Epithelial cell of prostate (primary cell): ENCODE results near the gene PDE3A.
"Not testable (repeated sequence)": the region's sequence is repeated elsewhere in the genome, so short reads cannot be mapped to it uniquely, and the experiment has no call there.

ENCODE experiments used
- DNase-seq: peaks from one replicate; pipeline ENCODE4 v3.0.0-alpha.2; 2011; ENCODE audit warnings: low read depth, low spot score
- H3K27ac ChIP-seq: fragments of 450-650 bp; 2 replicates; pipeline ENCODE4 v1.5.1; 2017; ENCODE audit warnings: mild to moderate bottlenecking

PDE3A gene

DNA sequence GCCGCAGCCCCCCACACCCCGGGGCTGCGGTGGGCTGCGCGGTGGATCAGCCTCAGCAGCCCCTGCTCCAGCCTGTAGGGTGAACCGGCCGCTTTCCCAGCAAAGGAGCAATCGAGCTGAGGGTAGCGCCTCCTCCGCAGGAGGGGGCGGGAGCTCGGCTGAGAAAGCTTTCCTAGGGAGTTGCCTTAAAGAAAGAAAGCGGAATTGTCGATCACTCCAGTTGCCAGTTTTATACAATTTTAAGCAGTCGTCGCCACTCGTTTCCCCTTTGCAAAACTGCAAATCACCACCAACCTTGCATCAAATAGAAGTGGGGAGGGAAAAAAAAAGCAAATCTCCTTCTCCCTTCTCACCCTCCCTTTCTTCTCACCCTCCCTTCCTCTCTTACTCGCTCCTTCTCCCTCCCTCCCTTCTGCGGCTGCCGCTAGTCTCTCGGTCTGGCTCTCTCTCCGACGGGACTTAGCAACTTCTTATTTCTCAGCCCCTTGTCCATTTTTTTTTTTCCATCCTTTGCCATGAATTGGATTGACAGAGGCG lies at the start of gene PDE3A:
Gene PDE3A, plus strand, starts transcription at position 424 of the 537 bp plus-strand sequence. CDS start 748 bp downstream, outside the sequence.
- no peak within 1 kb of the TSS for H3K27ac ChIP-seq
- DNase-seq = no peak

DNA sequence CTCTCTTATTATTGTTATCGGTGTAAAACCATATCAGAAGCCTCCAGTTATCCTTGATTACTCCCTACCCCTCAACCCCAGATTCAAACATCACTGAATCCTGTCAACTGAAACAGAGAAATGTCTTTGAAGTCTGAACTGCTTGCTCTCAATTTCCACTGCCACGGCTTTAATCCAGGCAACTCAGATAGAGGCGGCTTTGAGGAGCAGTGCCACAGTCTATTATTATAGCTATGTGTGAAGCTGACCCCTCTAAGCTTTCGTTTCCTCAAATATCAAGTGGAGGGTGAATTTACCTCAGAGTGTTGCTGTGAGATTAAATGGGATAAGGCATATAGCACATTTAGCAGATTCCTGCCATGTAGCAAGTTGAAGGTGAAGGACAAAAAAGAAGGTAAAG lies 49.0 kb upstream of the PDE3A start:
- DNase-seq = no peak
- H3K27ac ChIP-seq = no peak overlapping the region

DNA sequence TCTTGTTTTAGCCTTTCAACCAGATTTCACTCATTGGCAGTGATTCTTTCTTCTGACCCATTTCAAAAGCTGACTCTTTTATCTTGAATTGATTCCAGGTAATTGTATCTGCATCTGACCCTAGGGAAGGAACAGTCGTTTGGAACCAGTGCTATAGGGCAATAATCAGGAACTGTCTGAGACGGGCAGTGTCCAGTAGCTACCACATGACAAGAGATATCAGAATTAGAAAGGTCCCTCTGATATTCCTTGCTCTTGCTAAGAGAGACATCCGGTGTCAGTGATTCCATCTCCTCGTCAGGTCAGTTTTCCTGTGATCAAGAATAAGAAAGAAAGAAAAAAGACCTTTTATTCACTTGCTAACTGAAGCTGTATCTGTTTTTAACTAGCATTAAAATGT lies 47.8 kb upstream of the PDE3A start:
- no peak for DNase-seq
- no peak overlapping the region for H3K27ac ChIP-seq

DNA sequence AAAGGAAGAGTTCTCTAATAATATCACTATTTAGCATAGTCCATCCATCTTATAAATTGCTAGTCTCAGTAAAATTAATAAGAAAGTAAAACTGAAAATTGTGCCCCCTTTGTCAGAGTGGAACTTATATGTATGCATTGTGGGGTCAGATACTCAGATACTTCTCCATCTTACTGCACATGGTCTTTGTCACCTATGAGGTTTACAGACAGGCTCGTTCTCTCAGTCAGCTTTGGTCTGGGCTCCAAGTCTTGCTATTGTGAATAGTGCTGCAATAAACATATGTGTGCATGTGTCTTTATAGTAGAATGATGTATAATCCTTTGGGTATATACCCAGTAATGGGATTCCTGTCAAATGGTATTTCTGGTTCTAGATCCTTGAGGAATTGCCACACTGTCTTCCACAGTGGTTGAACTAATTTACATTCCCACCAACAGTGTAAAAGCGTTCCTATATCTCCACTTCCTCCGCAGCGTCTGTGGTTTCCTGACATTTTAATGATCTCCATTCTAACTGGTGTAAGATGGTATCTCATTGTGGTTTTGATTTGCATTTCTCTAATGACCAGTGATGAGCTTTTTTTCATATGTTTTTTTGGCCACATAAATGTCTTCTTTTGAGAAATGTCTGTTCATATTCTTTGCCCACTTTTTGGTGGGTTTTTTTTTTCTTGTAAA lies 37.4 kb upstream of the PDE3A start:
- not testable (repeated sequence) for H3K27ac ChIP-seq, DNase-seq

GRCh38 chr12:20339060-20339459 lies 29.3 kb upstream of the PDE3A start:
- no peak overlapping the region for H3K27ac ChIP-seq
- no peak for DNase-seq

DNA sequence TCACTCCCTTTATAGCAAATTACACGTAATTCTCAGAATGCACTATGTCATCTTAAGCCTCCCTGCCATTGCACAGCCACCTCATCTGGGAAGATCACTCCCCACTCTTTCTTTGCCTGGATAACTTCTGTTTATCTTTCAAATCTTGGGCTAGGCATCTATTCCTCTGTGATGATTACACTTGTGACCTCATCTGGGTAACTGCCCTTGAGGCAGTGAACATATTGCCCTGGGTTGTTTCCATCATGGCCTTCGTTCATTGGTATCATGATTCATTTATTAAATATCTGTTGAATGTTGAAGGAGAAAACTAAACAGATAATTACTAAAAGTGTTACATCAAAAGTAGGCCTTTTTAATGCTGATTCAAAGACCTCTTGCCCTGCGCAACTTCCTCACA lies 26.2 kb upstream of the PDE3A start:
- no peak for DNase-seq
- H3K27ac ChIP-seq = no peak overlapping the region

DNA sequence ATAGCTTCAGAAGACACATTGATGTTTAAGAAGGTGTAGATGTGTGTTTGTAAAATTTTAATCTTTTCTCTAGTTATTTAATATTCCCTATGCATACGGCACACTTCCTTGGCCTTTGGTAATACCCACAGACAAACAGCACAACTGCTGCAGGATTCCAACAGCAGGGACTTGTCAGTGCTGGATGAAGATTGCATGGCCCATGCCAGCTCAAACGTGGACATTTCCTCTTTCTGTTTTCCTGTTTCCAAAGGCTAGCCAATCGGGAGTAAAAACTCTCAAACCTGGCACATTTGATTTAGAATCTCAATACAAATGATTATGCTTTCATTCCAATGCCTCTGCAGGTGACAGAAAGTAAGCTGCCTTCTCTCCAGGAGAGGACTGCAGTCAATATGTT lies 22.5 kb upstream of the PDE3A start:
- no peak for DNase-seq
- H3K27ac ChIP-seq = no peak overlapping the region

DNA sequence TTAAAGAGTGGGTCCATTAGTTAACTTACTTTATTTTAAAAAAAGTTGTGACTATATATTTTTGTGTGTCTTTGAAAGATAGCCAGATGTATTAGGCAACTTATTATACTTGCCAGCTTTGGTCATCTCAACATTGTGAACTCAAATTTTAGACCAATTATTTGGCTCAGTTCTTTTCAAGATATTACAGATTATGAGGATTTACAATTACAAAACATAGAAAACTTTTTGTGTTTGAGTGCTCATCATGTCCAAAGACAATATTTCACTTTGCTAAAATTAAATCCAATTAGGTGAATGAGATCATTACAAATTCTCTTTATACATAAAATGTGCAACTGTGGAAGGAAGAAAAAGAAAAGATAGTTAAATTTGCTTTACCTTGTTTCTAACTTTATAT lies 18.3 kb upstream of the PDE3A start:
- no peak for DNase-seq
- no peak overlapping the region for H3K27ac ChIP-seq

DNA sequence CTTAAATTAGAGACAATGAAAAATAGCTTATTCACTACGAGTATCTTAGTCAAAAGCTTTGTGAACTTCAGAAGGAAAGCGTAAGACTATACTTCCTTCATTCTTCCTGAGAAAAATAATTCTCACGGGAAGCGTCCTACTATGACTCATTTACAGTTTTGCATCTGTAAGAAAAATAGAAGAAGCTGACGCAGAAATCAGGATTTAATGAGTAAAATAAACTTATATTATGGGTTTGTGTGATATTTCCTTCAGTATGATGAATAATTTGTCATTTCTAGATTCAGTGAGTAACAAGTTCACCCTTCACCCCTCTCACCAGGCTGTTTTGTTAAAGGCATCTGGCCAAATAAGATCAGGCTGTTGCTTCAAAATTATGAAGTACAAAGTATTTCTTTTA lies 17.8 kb upstream of the PDE3A start:
- no peak for DNase-seq
- H3K27ac ChIP-seq = no peak overlapping the region

- DNase-seq = no peak
- H3K27ac ChIP-seq = no peak overlapping the region
These were observed 16.9 kb upstream of the PDE3A start for GRCh38 chr12:20351406-20351805.

DNA sequence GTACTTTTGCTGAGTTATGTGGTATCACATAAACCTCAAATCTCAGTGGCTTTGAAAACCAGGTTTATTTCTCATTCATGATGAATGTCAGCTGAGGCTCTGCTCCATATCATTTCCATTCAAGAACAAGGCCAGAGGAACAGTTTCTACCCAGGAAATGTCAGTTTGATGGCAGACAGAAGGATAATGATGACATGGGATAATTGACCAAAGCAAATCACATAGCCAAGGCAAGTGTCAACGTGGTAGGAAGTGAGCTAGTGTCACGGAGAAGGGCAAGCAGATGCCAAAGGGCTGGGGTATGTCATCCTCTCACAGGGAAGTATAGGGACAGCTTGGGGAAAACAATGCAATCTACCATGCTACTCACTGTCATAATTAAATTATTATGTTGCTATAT lies 12.3 kb upstream of the PDE3A start:
- H3K27ac ChIP-seq = no peak overlapping the region
- DNase-seq = no peak

GRCh38 chr12:20360407-20360806 lies 7.9 kb upstream of the PDE3A start:
- DNase-seq = no peak
- no peak overlapping the region for H3K27ac ChIP-seq

- H3K27ac ChIP-seq = no peak overlapping the region
- no peak for DNase-seq
These were observed 6.9 kb upstream of the PDE3A start for GRCh38 chr12:20361416-20361815.

DNA sequence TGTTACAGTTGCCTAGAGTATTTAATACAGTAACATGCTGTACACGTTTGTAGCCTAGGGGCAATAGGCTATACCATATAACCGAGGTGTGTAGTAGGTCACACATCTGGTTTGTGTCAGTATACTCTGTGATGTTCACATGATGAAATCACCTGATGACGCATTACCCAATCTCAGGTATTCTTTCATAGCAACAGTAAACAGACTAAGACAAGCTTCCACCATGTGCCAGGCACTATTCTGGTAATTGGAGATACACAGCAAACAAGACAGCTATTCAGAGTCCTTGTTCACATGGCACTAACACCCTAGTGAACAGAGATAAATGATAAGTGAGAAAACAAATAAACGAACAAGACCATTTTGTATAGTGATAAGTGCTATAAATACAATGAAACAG lies 3.8 kb upstream of the PDE3A start:
- no peak overlapping the region for H3K27ac ChIP-seq
- DNase-seq = no peak

GRCh38 chr12:20366776-20367409 lies 1.4 kb upstream of the PDE3A start:
- DNase-seq = no peak
- H3K27ac ChIP-seq = no peak overlapping the region

GRCh38 chr12:20367583-20368113 lies 689 bp upstream of the PDE3A start:
- no peak overlapping the region for H3K27ac ChIP-seq
- DNase-seq = no peak

DNA sequence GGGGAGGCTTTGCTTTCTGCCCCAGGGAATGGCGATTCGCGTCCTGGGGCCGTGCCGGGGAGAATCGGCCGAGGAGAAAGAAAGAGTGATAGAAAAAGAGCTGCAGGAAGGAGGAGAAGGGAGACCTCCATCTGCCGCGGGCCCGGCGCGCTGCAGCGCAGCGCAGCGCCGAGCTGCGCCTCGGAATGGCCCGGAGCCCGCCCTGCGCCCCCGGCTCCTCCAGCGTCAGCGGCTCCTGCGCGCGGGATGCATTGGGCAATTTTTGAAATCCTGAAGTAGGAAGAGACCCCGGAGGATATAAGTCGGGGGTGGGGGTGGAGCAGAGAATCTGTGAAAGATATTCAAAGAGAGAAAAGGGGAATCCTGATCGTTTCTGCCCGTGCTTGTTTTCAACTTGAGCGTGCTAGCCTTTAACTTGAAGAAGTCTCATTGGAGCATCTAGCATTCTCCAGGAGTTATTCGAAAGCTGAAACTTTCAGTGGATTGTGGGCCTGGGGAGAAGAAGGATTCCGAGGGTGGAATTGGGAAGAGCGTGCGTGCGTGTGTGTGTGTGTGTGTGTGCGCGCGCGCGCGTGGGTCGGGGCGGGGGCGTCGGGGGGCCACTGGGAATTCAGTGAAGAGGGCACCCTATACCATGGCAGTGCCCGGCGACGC lies 441 bp downstream of the PDE3A start:
- no peak overlapping the region for H3K27ac ChIP-seq
- no peak for DNase-seq

- DNase-seq = no peak
- H3K27ac ChIP-seq = no peak overlapping the region
These were observed 1.1 kb downstream of the PDE3A start for GRCh38 chr12:20369305-20370013.

- H3K27ac ChIP-seq = no peak overlapping the region
- DNase-seq = no peak
These were observed 1.7 kb downstream of the PDE3A start for GRCh38 chr12:20370014-20370386.

GRCh38 chr12:20370866-20371519 lies 2.7 kb downstream of the PDE3A start:
- no peak overlapping the region for H3K27ac ChIP-seq

More at GRCh38 chr12:20370866-20371519, 2.7 kb downstream of the PDE3A start:
- no peak for DNase-seq
